GM19193 (cell line): ENCODE measurements around the gene NDOR1.

Experiments
- POLR2A ChIP-seq: IDR thresholded peaks from 4 replicates; pipeline ENCODE4 v1.6.1; 2011; ENCODE audit not compliant: insufficient read depth, insufficient read length; ENCODE audit errors: extremely low read depth

Gene NDOR1

GRCh38 chr9:137215196-137215986 lies 9.9 kb downstream of the NDOR1 start:
- TF ChIP-seq POLR2A, result no peak

GRCh38 chr9:137216188-137216965 lies 10.9 kb downstream of the NDOR1 start:
- TF ChIP-seq POLR2A, result no peak

- TF ChIP-seq POLR2A, result peak; percentile 5
Measured at GRCh38 chr9:137217276-137218211, 12.0 kb downstream of the NDOR1 start.

- TF ChIP-seq POLR2A, result no peak
Measured at GRCh38 chr9:137218212-137218753, 12.8 kb downstream of the NDOR1 start.

- no peak for TF ChIP-seq POLR2A
Measured at GRCh38 chr9:137218754-137219271, 13.3 kb downstream of the NDOR1 start.

GRCh38 chr9:137219757-137220316 lies 14.3 kb downstream of the NDOR1 start:
- TF ChIP-seq POLR2A, result no peak

GRCh38 chr9:137220317-137221094 lies 15.0 kb downstream of the NDOR1 start:
- TF ChIP-seq POLR2A, result no peak

GRCh38 chr9:137221095-137221505 lies 15.6 kb downstream of the NDOR1 start:
- no peak for TF ChIP-seq POLR2A

GRCh38 chr9:137221506-137222111 lies 16.1 kb downstream of the NDOR1 start:
- TF ChIP-seq POLR2A, result no peak

- no peak for TF ChIP-seq POLR2A
Measured at GRCh38 chr9:137222190-137223077, 16.9 kb downstream of the NDOR1 start, which contains the start of gene RNF208. RNF208 (minus strand) TSS chr9:137222240; CDS start chr9:137221212, 1,028 bp downstream.

- TF ChIP-seq POLR2A, result peak; percentile 83
Measured at GRCh38 chr9:137223078-137223970, 17.8 kb downstream of the NDOR1 start.
